PFSK-1 (cell line): ENCODE results near the gene IL5.

ENCODE experiments used
- FOXP2 ChIP-seq: optimal IDR thresholded peaks from 2 replicates; pipeline ENCODE3; 2011; ENCODE audit warnings: borderline replicate concordance, control low read depth, inconsistent platforms; ENCODE audit not compliant: insufficient read depth; ENCODE audit errors: extremely low read length, extremely low read depth
- POLR2AphosphoS5 ChIP-seq: IDR thresholded peaks from 2 replicates; pipeline ENCODE4 v1.6.1; 2012; ENCODE audit warnings: low read depth, mild to moderate bottlenecking, control low read depth, low read length, moderate library complexity
- REST ChIP-seq, 2 experiments: IDR thresholded peaks; 2 replicates each; pipeline versions ENCODE4 v1.6.1 to v1.8.0; 2011 to 2012; ENCODE audit warnings: low read depth in 2 of 2, low read length in 2 of 2, control low read depth in 1 of 2, inconsistent platforms in 1 of 2, mild to moderate bottlenecking in 1 of 2, moderate library complexity in 1 of 2; ENCODE audit not compliant: insufficient read depth in 1 of 2
- SIN3A ChIP-seq: IDR thresholded peaks from 2 replicates; pipeline ENCODE4 v1.6.1; 2012; ENCODE audit warnings: mild to moderate bottlenecking, low read length, moderate library complexity, borderline replicate concordance; ENCODE audit not compliant: insufficient read depth
- TAF1 ChIP-seq: IDR thresholded peaks from 2 replicates; pipeline ENCODE4 v1.6.1; 2012; ENCODE audit warnings: low read length, control low read depth, borderline replicate concordance; ENCODE audit not compliant: insufficient read depth

IL5 gene

GRCh38 chr5:132540764-132541163, 2.6 kb downstream of the IL5 start:
- TF ChIP-seq POLR2AphosphoS5, result no peak
- no peak for TF ChIP-seq TAF1
- no peak for TF ChIP-seq REST (IDR thresholded peaks at IDR 0.05; ENCODE audit: insufficient read depth in 1 of 2, low read depth in 2 of 2, low read length in 2 of 2)
- TF ChIP-seq SIN3A, result no peak
- no peak for TF ChIP-seq FOXP2

- TF ChIP-seq FOXP2 (no peak), REST (IDR thresholded peaks at IDR 0.05; ENCODE audit: insufficient read depth in 1 of 2, low read depth in 2 of 2, low read length in 2 of 2) (0 out of 4 replicates have a peak, but pooled peaks of 1 of the 2 experiments have one; percentile 35)
Observed at GRCh38 chr5:132540149-132540548, 3.2 kb downstream of the IL5 start.

- TF ChIP-seq SIN3A (no peak), TAF1 (no peak), POLR2AphosphoS5 (no peak), FOXP2 (no peak), REST (IDR thresholded peaks at IDR 0.05; ENCODE audit: insufficient read depth in 1 of 2, low read depth in 2 of 2, low read length in 2 of 2) (no peak)
Observed at GRCh38 chr5:132539716-132540115, 3.6 kb downstream of the IL5 start.

GRCh38 chr5:132530946-132531345, 12.4 kb downstream of the IL5 start:
- no peak for TF ChIP-seq POLR2AphosphoS5
- no peak for TF ChIP-seq FOXP2
- no peak for TF ChIP-seq SIN3A
- TF ChIP-seq REST (IDR thresholded peaks at IDR 0.05; ENCODE audit: insufficient read depth in 1 of 2, low read depth in 2 of 2, low read length in 2 of 2), result no peak
- TF ChIP-seq TAF1, result no peak

- TF ChIP-seq FOXP2 (no peak), REST (IDR thresholded peaks at IDR 0.05; ENCODE audit: insufficient read depth in 1 of 2, low read depth in 2 of 2, low read length in 2 of 2) (no peak), SIN3A (no peak), POLR2AphosphoS5 (no peak), TAF1 (no peak)
Observed at GRCh38 chr5:132528866-132529634, 14.3 kb downstream of the IL5 start.
